ENCODE results near the gene ATP8A1.

Gene ATP8A1

DNA sequence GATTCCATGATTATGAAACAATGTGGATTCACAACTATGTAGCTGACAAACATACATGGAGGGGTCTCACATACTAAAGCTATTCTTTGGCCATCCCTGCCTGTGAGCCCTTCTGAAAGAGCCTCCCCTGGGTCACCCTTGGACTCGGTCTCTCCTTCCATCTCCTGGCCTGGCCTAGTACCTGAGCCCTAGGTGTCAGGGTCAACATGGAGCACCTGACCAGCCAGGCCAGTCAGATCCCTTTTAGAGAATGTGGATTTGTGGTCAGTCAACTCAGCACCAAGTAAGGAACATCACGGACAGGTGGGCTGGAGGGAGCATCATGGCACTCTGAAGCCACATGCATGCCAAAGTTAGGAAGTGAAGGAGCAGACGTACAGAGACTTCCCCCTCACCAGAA, 16.3 kb downstream of the ATP8A1 start:
- TF ChIP-seq EP300 (IDR thresholded peaks at IDR 0.05; ENCODE audit: borderline replicate concordance) (no peak), CEBPB (IDR thresholded peaks at IDR 0.05) (no peak), NFIC (IDR thresholded peaks at IDR 0.05) (no peak), CREB1 (IDR thresholded peaks at IDR 0.05; ENCODE audit: low read depth) (no peak), TEAD4 (IDR thresholded peaks at IDR 0.05) (no peak), USF1 (IDR thresholded peaks at IDR 0.05) (no peak), EGR1 (IDR thresholded peaks at IDR 0.05) (no peak), TCF12 (IDR thresholded peaks at IDR 0.05; ENCODE audit: low read depth) (no peak), YY1 (IDR thresholded peaks at IDR 0.05; ENCODE audit: low read depth) (no peak), FOXM1 (IDR thresholded peaks at IDR 0.05; ENCODE audit: borderline replicate concordance, low read depth) (no peak), TAF1 (IDR thresholded peaks at IDR 0.05; ENCODE audit: low read depth) (no peak), ZBTB7A (IDR thresholded peaks at IDR 0.05; ENCODE audit: low read depth) (no peak), RAD21 (IDR thresholded peaks at IDR 0.05; ENCODE audit: low read depth) (no peak)
- TF ChIP-seq, protein P1, sequence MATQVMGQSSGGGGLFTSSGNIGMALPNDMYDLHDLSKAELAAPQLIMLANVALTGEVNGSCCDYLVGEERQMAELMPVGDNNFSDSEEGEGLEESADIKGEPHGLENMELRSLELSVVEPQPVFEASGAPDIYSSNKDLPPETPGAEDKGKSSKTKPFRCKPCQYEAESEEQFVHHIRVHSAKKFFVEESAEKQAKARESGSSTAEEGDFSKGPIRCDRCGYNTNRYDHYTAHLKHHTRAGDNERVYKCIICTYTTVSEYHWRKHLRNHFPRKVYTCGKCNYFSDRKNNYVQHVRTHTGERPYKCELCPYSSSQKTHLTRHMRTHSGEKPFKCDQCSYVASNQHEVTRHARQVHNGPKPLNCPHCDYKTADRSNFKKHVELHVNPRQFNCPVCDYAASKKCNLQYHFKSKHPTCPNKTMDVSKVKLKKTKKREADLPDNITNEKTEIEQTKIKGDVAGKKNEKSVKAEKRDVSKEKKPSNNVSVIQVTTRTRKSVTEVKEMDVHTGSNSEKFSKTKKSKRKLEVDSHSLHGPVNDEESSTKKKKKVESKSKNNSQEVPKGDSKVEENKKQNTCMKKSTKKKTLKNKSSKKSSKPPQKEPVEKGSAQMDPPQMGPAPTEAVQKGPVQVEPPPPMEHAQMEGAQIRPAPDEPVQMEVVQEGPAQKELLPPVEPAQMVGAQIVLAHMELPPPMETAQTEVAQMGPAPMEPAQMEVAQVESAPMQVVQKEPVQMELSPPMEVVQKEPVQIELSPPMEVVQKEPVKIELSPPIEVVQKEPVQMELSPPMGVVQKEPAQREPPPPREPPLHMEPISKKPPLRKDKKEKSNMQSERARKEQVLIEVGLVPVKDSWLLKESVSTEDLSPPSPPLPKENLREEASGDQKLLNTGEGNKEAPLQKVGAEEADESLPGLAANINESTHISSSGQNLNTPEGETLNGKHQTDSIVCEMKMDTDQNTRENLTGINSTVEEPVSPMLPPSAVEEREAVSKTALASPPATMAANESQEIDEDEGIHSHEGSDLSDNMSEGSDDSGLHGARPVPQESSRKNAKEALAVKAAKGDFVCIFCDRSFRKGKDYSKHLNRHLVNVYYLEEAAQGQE (IDR thresholded peaks at IDR 0.05; ENCODE audit: low read depth) = no peak
- TF ChIP-seq, protein P2, sequence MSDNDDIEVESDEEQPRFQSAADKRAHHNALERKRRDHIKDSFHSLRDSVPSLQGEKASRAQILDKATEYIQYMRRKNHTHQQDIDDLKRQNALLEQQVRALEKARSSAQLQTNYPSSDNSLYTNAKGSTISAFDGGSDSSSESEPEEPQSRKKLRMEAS (IDR thresholded peaks at IDR 0.05) = no peak

DNA sequence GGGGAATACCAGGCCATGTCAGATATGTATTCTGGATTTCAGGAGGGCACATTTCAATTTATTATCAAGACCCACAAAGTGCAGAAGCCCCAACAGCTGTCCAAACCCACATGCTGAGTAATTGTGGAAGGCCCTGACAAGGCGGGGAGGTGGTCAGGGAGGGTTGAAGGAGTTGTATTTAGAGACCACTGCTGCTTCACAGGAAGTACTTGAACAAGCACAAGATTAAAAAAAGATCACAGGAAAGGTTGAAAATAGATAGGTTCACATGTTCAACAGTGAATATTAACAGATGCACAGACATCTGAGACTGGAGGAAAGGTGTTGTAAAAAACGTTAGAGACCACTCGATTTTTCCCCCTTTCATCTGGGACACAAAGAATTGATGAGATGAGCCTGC, 17.9 kb downstream of the ATP8A1 start:
- TF ChIP-seq CREB1 (IDR thresholded peaks at IDR 0.05; ENCODE audit: low read depth) (no peak), EGR1 (IDR thresholded peaks at IDR 0.05) (no peak), YY1 (IDR thresholded peaks at IDR 0.05; ENCODE audit: low read depth) (no peak), USF1 (IDR thresholded peaks at IDR 0.05) (no peak), CEBPB (IDR thresholded peaks at IDR 0.05) (no peak), NFIC (IDR thresholded peaks at IDR 0.05) (no peak), ZBTB7A (IDR thresholded peaks at IDR 0.05; ENCODE audit: low read depth) (no peak)
- TF ChIP-seq, protein P2 (IDR thresholded peaks at IDR 0.05) = no peak

DNA sequence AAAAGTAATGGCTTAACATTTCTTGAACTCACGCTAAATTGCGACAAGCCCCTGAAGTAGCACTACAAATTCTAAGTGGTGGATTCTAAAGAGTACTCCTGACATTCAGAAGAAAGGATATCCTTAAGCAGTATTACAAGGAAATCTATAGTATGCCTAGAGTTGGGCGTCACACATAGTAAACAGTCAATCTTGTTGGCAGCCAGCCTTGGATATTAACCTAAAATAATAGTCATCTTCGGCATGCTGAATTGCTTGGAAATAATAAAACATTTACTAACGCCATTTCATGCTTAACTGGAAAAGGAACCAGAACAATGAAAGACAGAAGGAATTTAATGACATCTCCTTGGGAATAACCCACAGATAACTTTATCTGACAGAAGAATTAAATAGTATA, 18.6 kb downstream of the ATP8A1 start:
- TF ChIP-seq EP300 (IDR thresholded peaks at IDR 0.05; ENCODE audit: borderline replicate concordance) (no peak), CEBPB (IDR thresholded peaks at IDR 0.05) (no peak), EGR1 (IDR thresholded peaks at IDR 0.05) (no peak), TAF1 (IDR thresholded peaks at IDR 0.05; ENCODE audit: low read depth) (no peak), TEAD4 (IDR thresholded peaks at IDR 0.05) (no peak), RAD21 (IDR thresholded peaks at IDR 0.05; ENCODE audit: low read depth) (no peak), USF1 (IDR thresholded peaks at IDR 0.05) (no peak), YY1 (IDR thresholded peaks at IDR 0.05; ENCODE audit: low read depth) (no peak), CREB1 (IDR thresholded peaks at IDR 0.05; ENCODE audit: low read depth) (no peak), FOXM1 (IDR thresholded peaks at IDR 0.05; ENCODE audit: borderline replicate concordance, low read depth) (no peak), ZBTB7A (IDR thresholded peaks at IDR 0.05; ENCODE audit: low read depth) (no peak), TCF12 (IDR thresholded peaks at IDR 0.05; ENCODE audit: low read depth) (no peak), NFIC (IDR thresholded peaks at IDR 0.05) (no peak)
- TF ChIP-seq, protein P1 (IDR thresholded peaks at IDR 0.05; ENCODE audit: low read depth) = no peak
- TF ChIP-seq, protein P2 (IDR thresholded peaks at IDR 0.05) = no peak

DNA sequence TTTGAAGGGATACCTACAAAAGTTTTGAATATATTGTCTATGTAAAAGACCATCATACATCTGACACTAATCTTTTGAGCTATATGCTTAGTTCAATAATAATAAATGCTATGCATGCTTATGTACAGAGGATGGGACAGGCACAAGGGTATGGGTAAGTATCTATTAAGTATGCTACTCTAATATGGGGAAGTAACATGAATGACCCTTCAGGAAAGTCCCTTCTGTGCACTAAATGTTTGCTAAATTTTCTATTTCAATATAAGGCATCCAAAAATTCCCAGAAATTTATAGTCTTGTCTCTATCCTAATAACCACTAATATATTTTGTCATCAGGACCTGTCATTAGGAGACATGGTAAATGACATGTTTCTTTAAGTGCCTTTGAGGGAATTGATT, 19.0 kb downstream of the ATP8A1 start:
- TF ChIP-seq EGR1 (IDR thresholded peaks at IDR 0.05) (no peak), TEAD4 (IDR thresholded peaks at IDR 0.05) (no peak), CEBPB (IDR thresholded peaks at IDR 0.05) (no peak), CREB1 (IDR thresholded peaks at IDR 0.05; ENCODE audit: low read depth) (no peak), ZBTB7A (IDR thresholded peaks at IDR 0.05; ENCODE audit: low read depth) (no peak), TAF1 (IDR thresholded peaks at IDR 0.05; ENCODE audit: low read depth) (no peak), USF1 (IDR thresholded peaks at IDR 0.05) (no peak), NFIC (IDR thresholded peaks at IDR 0.05) (no peak)

DNA sequence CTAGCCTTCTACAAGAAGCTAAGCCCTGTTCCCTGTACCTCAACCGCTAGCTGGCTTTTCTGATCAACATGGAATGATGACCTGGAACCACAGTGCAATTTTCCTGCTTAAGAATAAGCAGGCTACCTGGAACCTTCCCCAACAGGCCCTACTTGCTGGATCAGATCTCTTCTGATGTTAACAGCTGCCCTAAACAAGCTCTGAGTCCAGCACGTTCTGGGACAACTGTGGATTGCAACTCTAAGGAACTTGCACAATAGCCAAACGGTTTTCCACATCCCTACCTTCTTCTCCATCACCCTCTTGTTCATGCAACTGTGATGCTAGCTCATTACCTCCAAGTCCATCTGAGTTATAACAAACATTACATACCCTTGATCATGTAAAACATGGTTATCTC, 19.8 kb downstream of the ATP8A1 start:
- TF ChIP-seq, protein P1 (IDR thresholded peaks at IDR 0.05; ENCODE audit: low read depth) = no peak
- TF ChIP-seq ZBTB7A (IDR thresholded peaks at IDR 0.05; ENCODE audit: low read depth) = no peak
